Dedifferentiated amniotic fluid mesenchymal stem cell (primary cell): ENCODE data around the gene RAB11FIP3.

Source experiments
- DNase-seq: peaks from one replicate; pipeline ENCODE4 v3.0.0-alpha.2; 2016; ENCODE audit errors: extremely low spot score

Gene RAB11FIP3

DNA sequence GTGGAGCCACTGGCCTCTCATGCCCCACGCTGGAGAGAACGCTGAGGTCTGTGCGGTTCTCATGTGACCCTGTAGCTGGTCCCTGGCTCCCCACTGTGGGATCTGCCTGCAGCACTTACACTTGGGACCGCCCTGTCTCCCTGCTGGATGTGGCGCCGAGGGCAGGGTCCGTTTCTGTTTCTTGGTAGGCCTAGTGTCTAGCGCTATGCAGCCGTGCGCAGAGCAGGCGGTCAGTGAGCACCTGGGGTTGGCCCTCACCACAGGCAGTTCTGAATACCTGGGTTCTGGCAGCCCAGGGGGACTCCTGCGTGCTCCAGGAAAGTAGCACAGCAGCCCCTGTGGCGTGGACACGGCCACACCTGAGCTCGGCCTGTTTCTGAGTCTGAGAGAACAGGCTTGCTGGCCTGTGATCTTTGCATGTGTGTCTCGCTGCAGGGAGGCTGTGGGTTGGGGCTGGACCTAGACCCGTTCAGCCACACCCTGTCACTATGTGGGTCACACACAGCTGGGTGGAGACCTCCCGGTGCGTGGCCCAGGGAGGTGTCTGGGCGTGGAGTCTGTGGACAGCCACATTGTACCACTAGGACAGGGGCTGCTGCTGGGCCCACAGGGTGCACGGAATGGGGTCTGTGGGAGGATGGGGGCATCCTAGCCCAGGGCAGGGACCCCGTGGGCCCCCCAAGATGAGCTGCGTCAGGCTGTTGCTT is 104.8 kb downstream of the RAB11FIP3 start:
- no peak for DNase-seq

GRCh38 chr16:531494-532125 is 106.2 kb downstream of the RAB11FIP3 start:
- DNase-seq, result no peak

- DNase-seq, result no peak
These were observed 108.1 kb downstream of the RAB11FIP3 start for GRCh38 chr16:533391-534123.

- DNase-seq, result no peak
These were observed 108.7 kb downstream of the RAB11FIP3 start for GRCh38 chr16:534135-534534.

- DNase-seq, result no peak
These were observed 109.5 kb downstream of the RAB11FIP3 start for GRCh38 chr16:534856-535445.

DNA sequence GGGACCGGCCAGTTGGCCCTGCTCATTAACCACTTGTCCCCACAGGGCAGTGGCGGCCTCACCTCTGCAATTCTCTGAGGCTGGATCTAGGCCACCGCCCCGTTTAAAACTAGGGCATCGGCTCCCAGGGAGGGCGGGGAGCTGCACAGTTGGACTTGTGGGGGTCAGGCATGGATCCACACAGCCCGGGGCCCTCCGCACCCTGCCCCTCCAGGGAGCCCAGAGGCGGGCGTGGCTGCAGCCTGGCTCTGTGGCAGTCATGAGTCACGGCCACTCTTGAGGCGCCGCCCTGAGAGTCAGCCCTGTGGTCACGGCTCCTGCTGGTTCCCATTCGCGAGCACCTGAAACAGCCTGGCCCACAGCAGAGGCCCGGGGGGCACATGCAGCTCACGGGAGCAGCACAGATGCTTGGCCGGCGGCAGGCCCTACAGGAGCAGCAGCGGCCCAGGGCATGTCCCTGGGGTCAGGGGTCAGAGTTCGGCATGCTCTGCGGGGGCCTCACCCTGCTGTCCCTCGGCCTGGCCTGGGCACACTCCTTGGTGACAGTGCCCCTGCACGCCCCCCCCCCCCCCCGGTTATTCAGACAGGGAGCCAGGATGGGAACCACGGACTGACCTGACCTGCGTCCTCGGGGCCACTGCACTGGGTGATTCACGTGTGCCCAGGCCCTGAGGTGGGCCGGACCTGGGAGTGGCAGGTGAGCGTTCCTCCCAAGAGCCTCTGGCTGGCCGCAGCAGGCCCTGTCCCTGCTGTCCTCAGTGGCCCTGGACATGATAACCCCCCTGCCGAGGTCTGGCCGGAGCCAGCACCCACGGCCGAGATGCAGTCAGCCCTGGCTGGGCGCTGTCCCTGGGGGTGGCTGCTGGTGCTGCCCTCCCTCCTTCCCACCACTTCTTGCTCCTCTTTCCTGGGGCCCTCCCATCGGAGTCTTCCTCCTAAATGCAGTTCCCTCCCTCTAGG is 110.3 kb downstream of the RAB11FIP3 start:
- DNase-seq, result no peak

DNA sequence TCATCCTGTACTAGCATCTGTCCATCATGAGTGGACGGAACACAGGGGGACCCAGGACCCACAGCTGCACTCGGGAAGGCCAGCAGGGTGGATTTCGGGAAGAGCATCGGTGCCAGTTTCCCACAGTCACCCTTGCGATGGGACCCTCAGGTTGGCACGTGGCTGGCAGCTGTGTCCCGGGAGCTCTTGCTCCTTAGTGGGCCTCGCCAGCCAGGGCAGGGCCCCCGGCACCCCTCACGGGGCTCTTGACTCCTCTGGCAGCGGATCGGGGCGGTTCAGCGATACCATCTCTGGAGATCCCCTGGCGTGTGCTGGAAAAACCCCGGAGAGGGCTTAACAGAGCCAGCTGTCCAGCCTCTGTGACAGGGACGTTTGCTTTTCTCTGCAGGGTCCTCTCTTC is 111.3 kb downstream of the RAB11FIP3 start:
- DNase-seq, result no peak

GRCh38 chr16:537415-538335 is 112.2 kb downstream of the RAB11FIP3 start:
- DNase-seq, result no peak

DNA sequence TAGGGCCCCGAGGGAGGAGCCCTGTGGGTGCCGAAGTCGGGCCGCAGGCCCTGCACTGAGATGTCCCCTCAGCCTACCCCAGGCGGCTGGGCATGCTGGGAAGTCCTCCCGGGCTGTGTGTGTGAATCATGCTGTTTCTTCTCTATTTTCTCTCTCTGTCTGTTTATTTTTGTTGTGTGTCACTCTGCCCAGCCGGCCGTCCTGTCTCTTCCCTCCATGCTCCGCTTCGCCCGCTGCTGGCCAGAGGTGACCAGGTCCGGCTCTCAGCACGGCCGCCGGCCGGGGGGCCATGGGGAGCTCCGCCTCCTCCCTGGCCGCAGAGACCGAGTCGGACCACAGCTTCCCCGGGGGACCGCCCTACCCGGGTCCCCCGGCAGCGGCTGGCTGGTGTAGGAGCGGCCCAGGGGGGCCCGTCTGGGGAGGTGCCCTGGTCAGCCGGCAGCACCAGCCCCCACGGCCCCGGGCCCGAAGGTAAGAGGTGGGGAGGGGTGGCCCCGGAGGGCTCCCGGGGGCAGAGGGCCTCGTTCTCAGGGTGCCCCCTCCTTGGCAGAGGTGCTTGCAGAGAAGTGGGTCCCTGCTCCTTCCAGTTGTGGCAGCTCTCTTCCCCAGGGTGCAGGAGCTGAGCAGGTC is 114.6 kb downstream of the RAB11FIP3 start:
- DNase-seq, result peak; percentile 52

- DNase-seq, result no peak
These were observed 115.3 kb downstream of the RAB11FIP3 start for GRCh38 chr16:540645-541340.

DNA sequence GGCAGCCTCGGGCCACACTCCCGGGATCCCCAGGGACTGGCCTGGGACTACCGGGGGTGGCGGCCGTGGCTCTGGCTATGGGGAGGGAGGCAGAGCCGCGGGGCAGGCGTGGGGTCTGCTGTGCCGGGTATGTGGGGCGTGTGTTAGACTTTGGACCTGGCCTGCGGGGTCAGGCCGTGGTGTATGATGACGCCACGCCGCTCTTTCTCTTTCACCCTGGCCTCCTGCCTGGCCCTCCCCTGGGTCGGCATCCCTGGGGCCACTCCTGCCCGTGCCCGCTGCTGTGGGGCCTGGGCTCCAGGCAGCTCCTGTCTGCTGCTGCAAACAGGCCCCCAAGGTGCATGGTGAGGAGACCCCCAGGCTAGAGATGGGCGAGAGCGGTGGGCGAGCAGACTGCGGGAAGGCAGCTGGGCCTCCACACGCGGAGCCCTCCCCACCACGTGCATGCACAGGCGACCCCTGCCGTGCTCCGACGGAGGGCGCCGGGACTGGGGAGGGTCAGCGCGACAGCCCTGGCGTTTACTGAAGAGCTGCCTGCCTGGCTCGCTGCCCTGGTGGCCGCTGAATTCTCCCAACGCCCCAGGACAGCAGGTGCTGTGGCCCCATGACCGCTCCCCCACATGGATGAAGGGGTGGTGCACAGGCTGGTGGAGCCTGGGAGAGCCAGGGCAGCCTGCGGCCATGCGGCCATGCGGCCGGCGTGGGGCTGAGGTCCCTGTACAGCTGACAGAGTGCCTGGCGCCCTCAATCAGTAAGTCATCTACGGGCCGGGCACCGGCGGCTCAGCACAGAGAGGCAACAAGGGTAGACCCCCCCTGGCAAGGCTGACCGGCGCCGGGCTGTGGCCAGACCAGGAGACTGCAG is 118.1 kb downstream of the RAB11FIP3 start:
- no peak for DNase-seq

DNA sequence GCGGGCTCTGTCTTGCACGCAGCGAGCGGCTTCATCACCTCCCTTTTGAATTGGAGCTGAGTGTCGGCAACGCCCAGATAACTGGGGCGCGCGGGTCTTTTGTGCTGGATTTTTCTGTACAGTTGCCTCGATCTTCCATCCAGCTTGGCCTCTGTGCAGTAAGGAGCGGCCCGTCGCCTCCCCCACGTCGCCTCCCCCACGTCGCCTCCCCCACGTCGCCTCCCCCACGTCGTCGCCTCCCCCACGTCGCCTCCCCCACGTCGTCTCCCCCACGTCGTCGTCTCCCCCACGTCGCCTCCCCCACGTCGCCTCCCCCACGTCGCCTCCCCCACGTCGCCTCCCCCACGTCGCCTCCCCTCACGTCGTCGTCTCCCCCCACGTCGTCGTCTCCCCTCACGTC is 119.1 kb downstream of the RAB11FIP3 start:
- no peak for DNase-seq

GRCh38 chr16:546909-547770 is 121.7 kb downstream of the RAB11FIP3 start:
- no peak for DNase-seq

- DNase-seq, result no peak
These were observed 123.1 kb downstream of the RAB11FIP3 start for GRCh38 chr16:548586-548985.

GRCh38 chr16:549544-550263 is 124.3 kb downstream of the RAB11FIP3 start:
- DNase-seq, result no peak

GRCh38 chr16:551210-551609 is 125.8 kb downstream of the RAB11FIP3 start:
- no peak for DNase-seq

- DNase-seq, result no peak
These were observed 126.7 kb downstream of the RAB11FIP3 start for GRCh38 chr16:552171-552570.
